Putamen (tissue), 1 donor: ENCODE measurements around the gene TOR1A.

ENCODE experiments used
- DNase-seq: peaks from one replicate; pipeline ENCODE4 v3.0.0-alpha.2; 2016; ENCODE audit warnings: low spot score

The TOR1A gene

GRCh38 chr9:129851821-129852220 lies 27.9 kb upstream of the TOR1A start:
- no peak for DNase-seq

GRCh38 chr9:129850821-129851550 lies 27.1 kb upstream of the TOR1A start:
- no peak for DNase-seq

- DNase-seq, result no peak
Observed at GRCh38 chr9:129849901-129850300, 26.0 kb upstream of the TOR1A start.

- DNase-seq, result no peak
Observed at GRCh38 chr9:129848712-129849441, 24.9 kb upstream of the TOR1A start.

GRCh38 chr9:129845373-129845772 lies 21.4 kb upstream of the TOR1A start:
- no peak for DNase-seq

- DNase-seq, result no peak
Observed at GRCh38 chr9:129841071-129841470, 17.1 kb upstream of the TOR1A start.

- DNase-seq, result no peak
Observed at GRCh38 chr9:129840034-129840433, 16.1 kb upstream of the TOR1A start.

- no peak for DNase-seq
Observed at GRCh38 chr9:129839324-129840023, 15.5 kb upstream of the TOR1A start.

- no peak for DNase-seq
Observed at GRCh38 chr9:129838707-129839259, 14.8 kb upstream of the TOR1A start.

GRCh38 chr9:129836311-129837007 lies 12.5 kb upstream of the TOR1A start:
- DNase-seq, result no peak

- no peak for DNase-seq
Observed at GRCh38 chr9:129835860-129836223, 11.9 kb upstream of the TOR1A start.

- peak; percentile 96 for DNase-seq
Observed at GRCh38 chr9:129835128-129835859, 11.4 kb upstream of the TOR1A start, which contains the start of the genes C9orf78 and USP20. Gene C9orf78 (minus strand): TSS chr9:129835275. CDS start chr9:129835221, 54 bp downstream. Gene USP20 (plus strand): TSS chr9:129835458. CDS start chr9:129852556, 17,098 bp downstream.

- DNase-seq, result no peak
Observed at GRCh38 chr9:129834489-129835127, 10.7 kb upstream of the TOR1A start.

GRCh38 chr9:129832982-129833381 lies 9.0 kb upstream of the TOR1A start:
- DNase-seq, result no peak

- no peak for DNase-seq
Observed at GRCh38 chr9:129828969-129829368, 5.0 kb upstream of the TOR1A start.

- no peak for DNase-seq
Observed at GRCh38 chr9:129828051-129828450, 4.1 kb upstream of the TOR1A start.

- no peak for DNase-seq
Observed at GRCh38 chr9:129826759-129827158, 2.8 kb upstream of the TOR1A start.

- DNase-seq, result no peak
Observed at GRCh38 chr9:129826344-129826743, 2.4 kb upstream of the TOR1A start.

- no peak for DNase-seq
Observed at GRCh38 chr9:129823542-129823934, 398 bp downstream of the TOR1A start.

- DNase-seq, result no peak
Observed at GRCh38 chr9:129822898-129823541, 916 bp downstream of the TOR1A start.
